Colonic mucosa (tissue), 4 donors: ENCODE results near the gene FAAP100. TPM values are rescaled to one million over a fixed set of nuclear protein-coding genes. Genes with fewer than 3 reads are reported as not detected.

Experiments used
- DNase-seq: peaks from one replicate; pipeline ENCODE4 v3.0.0-alpha.2; 2020
- H3K27ac ChIP-seq: fragments of 200-600 bp; one replicate; pipeline ENCODE4 v1.8.0; 2021
- H3K27me3 ChIP-seq: fragments of 200-600 bp; one replicate; pipeline ENCODE4 v1.8.0; 2021
- H3K36me3 ChIP-seq: fragments of 200-600 bp; one replicate; pipeline ENCODE4 v1.8.0; 2021
- H3K4me1 ChIP-seq: fragments of 200-600 bp; one replicate; pipeline ENCODE4 v1.8.0; 2021; ENCODE audit warnings: mild to moderate bottlenecking
- H3K4me3 ChIP-seq: fragments of 200-600 bp; one replicate; pipeline ENCODE4 v1.8.0; 2021
- H3K9ac ChIP-seq, 2 donors: one replicate each; pipeline ENCODE4 v1.7.0; 2013; ENCODE audit warnings: control low read depth in 2 of 2, low read depth in 2 of 2, low read length in 2 of 2
- H3K9me3 ChIP-seq: fragments of 200-600 bp; one replicate; pipeline ENCODE4 v1.8.0; 2021
- CTCF ChIP-seq: fragments of 200-600 bp; IDR thresholded peaks from one replicate; pipeline ENCODE4 v1.8.0; 2022; ENCODE audit warnings: antibody characterized with exemption, mild to moderate bottlenecking
- intact Hi-C: fragments of 100-400 bp; cut with DNase I; formaldehyde crosslinking; loops from one replicate; pipeline ENCODE4 v1.14.1; 2022
- total RNA-seq, 2 donors: library from RNA; stranded (reverse); fragmentation: NEBNext Ultra II Directional in 1 of 2; extraction: Animal tissue kit (Norgen Biotek cat#: 25700) in 1 of 2; gene quantifications; one replicate each; pipeline ENCODE4 v1.2.1, GENCODE V29; 2021
- donor health status: healthy.
- donor health status: DM: no; HTN: no; CAD: no.
- donor health status: DM: no; HTN: no; CAD: no.

The FAAP100 gene
- total RNA-seq, 2 donors from 2014 or later = 16.5 to 34.3 TPM

- Histone ChIP-seq H3K4me1 (peaks cover 21% of the 10 kb centered on the region), H3K9ac (peak overlapping the region; percentile 79 to 100), H3K4me3 (peak overlapping the region; percentile 60), H3K27ac (peak overlapping the region; percentile 100), H3K9me3 (no peaks in the 10 kb centered on the region), H3K27me3 (no peaks in the 10 kb centered on the region), H3K36me3 (peaks cover 11% of the 10 kb centered on the region)
- DNase-seq = peak; percentile 49
- TF ChIP-seq CTCF = no peak
- intact Hi-C loops = no loop called here
Observed at GRCh38 chr17:81515530-81516041, 36.6 kb downstream of the FAAP100 start.

GRCh38 chr17:81514739-81515529 is 37.2 kb downstream of the FAAP100 start:
- Histone ChIP-seq H3K27me3 (no peaks in the 10 kb centered on the region), H3K9me3 (no peaks in the 10 kb centered on the region), H3K4me1 (peaks cover 20% of the 10 kb centered on the region), H3K4me3 (peak overlapping the region; percentile 60), H3K27ac (peak overlapping the region; percentile 100), H3K9ac (peak overlapping the region; percentile 98 to 100), H3K36me3 (peaks cover 16% of the 10 kb centered on the region)
- peak; percentile 84 for DNase-seq
- intact Hi-C loops = no loop called here
- no peak for TF ChIP-seq CTCF

GRCh38 chr17:81514489-81514738 is 37.7 kb downstream of the FAAP100 start:
- no peak for TF ChIP-seq CTCF
- H3K9ac ChIP-seq = peak overlapping the region; percentile 98 to 100
- H3K9me3 ChIP-seq = no peaks in the 10 kb centered on the region
- intact Hi-C loops = no loop called here
- peak overlapping the region; percentile 100 for H3K27ac ChIP-seq
- H3K4me3 ChIP-seq = peak overlapping the region; percentile 60
- no peaks in the 10 kb centered on the region for H3K27me3 ChIP-seq
- no peak for DNase-seq
- peaks cover 19% of the 10 kb centered on the region for H3K4me1 ChIP-seq
- H3K36me3 ChIP-seq = peaks cover 16% of the 10 kb centered on the region

- no peaks in the 10 kb centered on the region for H3K9me3 ChIP-seq
- H3K9ac ChIP-seq = peak overlapping the region; percentile 98 to 100
- intact Hi-C loops = no loop called here
- TF ChIP-seq CTCF = no peak
- H3K27me3 ChIP-seq = no peaks in the 10 kb centered on the region
- peak; percentile 72 for DNase-seq
- peaks cover 21% of the 10 kb centered on the region for H3K4me1 ChIP-seq
- H3K4me3 ChIP-seq = peak overlapping the region; percentile 60
- H3K36me3 ChIP-seq = peaks cover 16% of the 10 kb centered on the region
- peak overlapping the region; percentile 100 for H3K27ac ChIP-seq
Observed at GRCh38 chr17:81513753-81514488, 38.2 kb downstream of the FAAP100 start.

- H3K9ac ChIP-seq = peak overlapping the region; percentile 98 to 100
- no peaks in the 10 kb centered on the region for H3K27me3 ChIP-seq
- intact Hi-C loops = no loop called here
- peaks cover 18% of the 10 kb centered on the region for H3K4me1 ChIP-seq
- DNase-seq = peak; percentile 75
- peak overlapping the region; percentile 100 for H3K27ac ChIP-seq
- H3K9me3 ChIP-seq = no peaks in the 10 kb centered on the region
- no peak for TF ChIP-seq CTCF
- peak overlapping the region; percentile 60 for H3K4me3 ChIP-seq
- H3K36me3 ChIP-seq = peaks cover 16% of the 10 kb centered on the region
Observed at GRCh38 chr17:81513372-81513752, 38.8 kb downstream of the FAAP100 start.
